Spleen (tissue), 7 donors: ENCODE measurements around the gene NFIL3.

ENCODE experiments used
- POLR2A ChIP-seq, 3 donors: fragments of 450-650 bp; IDR thresholded peaks; one replicate each; pipeline ENCODE4 v1.5.1; 2017; ENCODE audit warnings: antibody characterized with exemption in 3 of 3, mild to moderate bottlenecking in 1 of 3
- POLR2AphosphoS5 ChIP-seq, 3 donors: sonication (generic); formaldehyde crosslinking; IDR thresholded peaks; one replicate each; pipeline ENCODE4 v1.5.1; 2017; ENCODE audit warnings: antibody characterized with exemption in 3 of 3
- TF ChIP-seq, protein P1 (sequence below), 11 experiments: fragments of 200-600 bp in 7 of 11; fragments of 450-650 bp in 4 of 11; sonication (generic) in 4 of 11; IDR thresholded peaks in 8 of 11; conservative IDR thresholded peaks in 3 of 11; 1 replicate in 7 of 11; 2 replicates in 4 of 11; pipeline versions ENCODE4 v1.4.0 to v1.8.0; 2016 to 2021; ENCODE audit warnings: antibody characterized with exemption in 11 of 11, inconsistent platforms in 4 of 11, mild to moderate bottlenecking in 1 of 11
- donor health status: DM: no; HTN: no; CAD: no; lungs with moderate emphysema.
- donor health status: DM: no; HTN: no; CAD: no.
- donor health status: DM: no; HTN: no; CAD: no.

DNA sequence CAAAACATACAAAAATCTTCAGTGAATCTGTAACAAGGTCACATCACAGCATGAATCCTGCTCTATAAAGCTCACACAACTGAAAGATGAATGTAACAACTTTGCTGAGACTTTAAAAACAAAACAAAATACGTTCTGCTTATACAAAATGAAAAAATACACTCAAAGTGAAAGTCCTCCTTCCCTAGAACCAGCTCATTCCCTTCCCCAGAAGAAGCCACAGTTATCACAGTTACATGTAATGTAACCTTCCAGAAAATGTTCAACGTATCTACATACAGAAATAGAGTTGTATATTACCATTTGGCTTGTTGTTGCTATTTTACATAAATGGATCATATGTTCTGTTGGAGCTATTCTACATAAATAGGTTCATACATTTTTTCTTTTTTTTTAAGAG lies 64.5 kb downstream of the NFIL3 start:
- TF ChIP-seq, protein P1, sequence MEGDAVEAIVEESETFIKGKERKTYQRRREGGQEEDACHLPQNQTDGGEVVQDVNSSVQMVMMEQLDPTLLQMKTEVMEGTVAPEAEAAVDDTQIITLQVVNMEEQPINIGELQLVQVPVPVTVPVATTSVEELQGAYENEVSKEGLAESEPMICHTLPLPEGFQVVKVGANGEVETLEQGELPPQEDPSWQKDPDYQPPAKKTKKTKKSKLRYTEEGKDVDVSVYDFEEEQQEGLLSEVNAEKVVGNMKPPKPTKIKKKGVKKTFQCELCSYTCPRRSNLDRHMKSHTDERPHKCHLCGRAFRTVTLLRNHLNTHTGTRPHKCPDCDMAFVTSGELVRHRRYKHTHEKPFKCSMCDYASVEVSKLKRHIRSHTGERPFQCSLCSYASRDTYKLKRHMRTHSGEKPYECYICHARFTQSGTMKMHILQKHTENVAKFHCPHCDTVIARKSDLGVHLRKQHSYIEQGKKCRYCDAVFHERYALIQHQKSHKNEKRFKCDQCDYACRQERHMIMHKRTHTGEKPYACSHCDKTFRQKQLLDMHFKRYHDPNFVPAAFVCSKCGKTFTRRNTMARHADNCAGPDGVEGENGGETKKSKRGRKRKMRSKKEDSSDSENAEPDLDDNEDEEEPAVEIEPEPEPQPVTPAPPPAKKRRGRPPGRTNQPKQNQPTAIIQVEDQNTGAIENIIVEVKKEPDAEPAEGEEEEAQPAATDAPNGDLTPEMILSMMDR (IDR thresholded peaks at IDR 0.05 in 8 of 11, conservative IDR thresholded peaks at IDR 0.05 in 3 of 11) = no peak
- TF ChIP-seq POLR2A (IDR thresholded peaks at IDR 0.05) (no peak), POLR2AphosphoS5 (IDR thresholded peaks at IDR 0.05) (no peak)
